ENCODE data around the gene MCF2L2. TPM values are rescaled to one million over a fixed set of nuclear protein-coding genes. Genes with fewer than 3 reads are reported as not detected.

The MCF2L2 gene
- total and polyA plus RNA-seq, 2 of the 13 experiments (the other 11 are each of a cell fraction or from before 2014, with no cell fraction given): not detected

- TF ChIP-seq BCLAF1 (IDR thresholded peaks at IDR 0.05): no peak
- peak; percentile 89; the same call in 1 of the 2 replicates for TF ChIP-seq ZNF598 (CRISPR knock-in tag; IDR thresholded peaks at IDR 0.05; ENCODE audit: borderline replicate concordance)
- no peak for TF ChIP-seq MIER2 (CRISPR knock-in tag; IDR thresholded peaks at IDR 0.05)
- TF ChIP-seq ZNF678 (CRISPR knock-in tag; IDR thresholded peaks at IDR 0.05): peak; percentile 60; the same call in 1 of the 2 replicates
- no peak for TF ChIP-seq ZNF10 (CRISPR knock-in tag; IDR thresholded peaks at IDR 0.05; ENCODE audit: borderline replicate concordance, low read depth)
- no peak for TF ChIP-seq ZNF597 (CRISPR knock-in tag; IDR thresholded peaks at IDR 0.05)
- TF ChIP-seq ARNT2 (CRISPR knock-in tag; IDR thresholded peaks at IDR 0.05; ENCODE audit: low read depth): peak; percentile 81; the same call in 1 of the 2 replicates
- peak; percentile 32; the same call in 1 of the 2 replicates for TF ChIP-seq ZNF800 (CRISPR knock-in tag; IDR thresholded peaks at IDR 0.05)
- peak; percentile 86; the same call in 1 of the 2 replicates for TF ChIP-seq ZNF710 (CRISPR knock-in tag; IDR thresholded peaks at IDR 0.05; ENCODE audit: borderline replicate concordance)
These were observed 19.0 kb upstream of the MCF2L2 start (continued) for GRCh38 chr3:183447206-183448001.

Measured in HepG2 (cell line).